ENCODE data around the gene SMYD3.

Gene SMYD3

DNA sequence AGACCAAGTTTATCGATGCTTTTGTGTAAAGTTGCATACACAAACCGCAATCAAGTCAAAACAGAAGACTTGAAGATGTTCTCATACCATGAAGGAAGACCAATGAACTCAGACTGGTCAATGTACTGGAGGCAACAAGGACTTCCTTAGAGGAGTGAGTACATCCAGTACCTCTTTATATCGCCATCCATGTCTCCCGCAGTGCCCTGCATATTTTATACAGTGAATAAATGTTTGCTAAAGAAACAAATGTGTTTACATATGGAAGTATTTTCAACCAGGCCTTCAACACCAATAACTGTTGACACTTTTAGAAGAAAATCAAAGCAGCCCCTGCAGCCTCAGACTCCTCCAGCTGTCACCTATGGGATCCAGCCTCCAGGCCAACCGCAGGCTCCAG, 125.6 kb downstream of the SMYD3 start:
- DNase-seq (ENCODE audit: low read depth in 1 of 2, low spot score in 1 of 2) = no peak
- Histone ChIP-seq H3K4me3 (replicated peaks; ENCODE audit: insufficient read depth, low read length) (no peak overlapping the region), H3K27me3 (ENCODE audit: insufficient read depth, poor library complexity, severe bottlenecking) (no peaks in the 10 kb centered on the region), H3K27ac (replicated peaks) (no peak overlapping the region)
- TF ChIP-seq POLR2AphosphoS5 (IDR thresholded peaks at IDR 0.05; ENCODE audit: low read depth) = no peak
- TF ChIP-seq, protein P1, sequence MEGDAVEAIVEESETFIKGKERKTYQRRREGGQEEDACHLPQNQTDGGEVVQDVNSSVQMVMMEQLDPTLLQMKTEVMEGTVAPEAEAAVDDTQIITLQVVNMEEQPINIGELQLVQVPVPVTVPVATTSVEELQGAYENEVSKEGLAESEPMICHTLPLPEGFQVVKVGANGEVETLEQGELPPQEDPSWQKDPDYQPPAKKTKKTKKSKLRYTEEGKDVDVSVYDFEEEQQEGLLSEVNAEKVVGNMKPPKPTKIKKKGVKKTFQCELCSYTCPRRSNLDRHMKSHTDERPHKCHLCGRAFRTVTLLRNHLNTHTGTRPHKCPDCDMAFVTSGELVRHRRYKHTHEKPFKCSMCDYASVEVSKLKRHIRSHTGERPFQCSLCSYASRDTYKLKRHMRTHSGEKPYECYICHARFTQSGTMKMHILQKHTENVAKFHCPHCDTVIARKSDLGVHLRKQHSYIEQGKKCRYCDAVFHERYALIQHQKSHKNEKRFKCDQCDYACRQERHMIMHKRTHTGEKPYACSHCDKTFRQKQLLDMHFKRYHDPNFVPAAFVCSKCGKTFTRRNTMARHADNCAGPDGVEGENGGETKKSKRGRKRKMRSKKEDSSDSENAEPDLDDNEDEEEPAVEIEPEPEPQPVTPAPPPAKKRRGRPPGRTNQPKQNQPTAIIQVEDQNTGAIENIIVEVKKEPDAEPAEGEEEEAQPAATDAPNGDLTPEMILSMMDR (IDR thresholded peaks at IDR 0.05; ENCODE audit: insufficient read depth, low read length) = no peak
- TF ChIP-seq SPI1 (IDR thresholded peaks at IDR 0.05; ENCODE audit: borderline replicate concordance, low read depth) = no peak

DNA sequence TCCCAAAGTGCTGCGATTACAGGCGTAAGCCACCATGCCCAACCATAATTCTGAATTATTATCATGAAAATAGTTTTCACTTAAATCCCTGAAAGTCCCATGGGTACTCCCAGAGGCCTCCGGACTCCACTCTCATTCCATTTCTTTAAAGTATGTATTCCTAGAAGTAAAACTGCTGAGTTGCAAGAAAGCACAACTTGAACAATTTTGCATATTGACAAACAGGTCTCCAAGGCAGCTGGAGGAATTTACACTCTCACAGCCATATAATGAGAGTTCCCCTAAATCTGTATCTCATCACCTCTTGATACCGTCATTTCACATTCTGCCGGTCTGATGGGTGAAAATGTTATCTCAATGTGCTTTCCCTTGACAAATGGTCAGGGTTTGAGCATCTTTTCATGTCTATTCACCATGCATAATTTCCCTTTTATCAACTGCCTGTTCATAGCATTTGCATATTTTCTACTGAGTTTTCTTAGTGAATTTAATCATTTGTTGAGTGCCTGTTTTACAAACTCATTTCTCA, 129.4 kb downstream of the SMYD3 start:
- no peak overlapping the region for H3K27ac ChIP-seq (replicated peaks)
- no peak for DNase-seq (ENCODE audit: low read depth in 1 of 2, low spot score in 1 of 2)
- no peaks in the 10 kb centered on the region for H3K27me3 ChIP-seq (ENCODE audit: insufficient read depth, poor library complexity, severe bottlenecking)
- TF ChIP-seq, protein P1 (IDR thresholded peaks at IDR 0.05; ENCODE audit: insufficient read depth, low read length) = no peak
- no peak for TF ChIP-seq SPI1 (IDR thresholded peaks at IDR 0.05; ENCODE audit: borderline replicate concordance, low read depth)
- no peak for TF ChIP-seq GABPA (IDR thresholded peaks at IDR 0.05; ENCODE audit: low read depth)
- TF ChIP-seq, protein P2, sequence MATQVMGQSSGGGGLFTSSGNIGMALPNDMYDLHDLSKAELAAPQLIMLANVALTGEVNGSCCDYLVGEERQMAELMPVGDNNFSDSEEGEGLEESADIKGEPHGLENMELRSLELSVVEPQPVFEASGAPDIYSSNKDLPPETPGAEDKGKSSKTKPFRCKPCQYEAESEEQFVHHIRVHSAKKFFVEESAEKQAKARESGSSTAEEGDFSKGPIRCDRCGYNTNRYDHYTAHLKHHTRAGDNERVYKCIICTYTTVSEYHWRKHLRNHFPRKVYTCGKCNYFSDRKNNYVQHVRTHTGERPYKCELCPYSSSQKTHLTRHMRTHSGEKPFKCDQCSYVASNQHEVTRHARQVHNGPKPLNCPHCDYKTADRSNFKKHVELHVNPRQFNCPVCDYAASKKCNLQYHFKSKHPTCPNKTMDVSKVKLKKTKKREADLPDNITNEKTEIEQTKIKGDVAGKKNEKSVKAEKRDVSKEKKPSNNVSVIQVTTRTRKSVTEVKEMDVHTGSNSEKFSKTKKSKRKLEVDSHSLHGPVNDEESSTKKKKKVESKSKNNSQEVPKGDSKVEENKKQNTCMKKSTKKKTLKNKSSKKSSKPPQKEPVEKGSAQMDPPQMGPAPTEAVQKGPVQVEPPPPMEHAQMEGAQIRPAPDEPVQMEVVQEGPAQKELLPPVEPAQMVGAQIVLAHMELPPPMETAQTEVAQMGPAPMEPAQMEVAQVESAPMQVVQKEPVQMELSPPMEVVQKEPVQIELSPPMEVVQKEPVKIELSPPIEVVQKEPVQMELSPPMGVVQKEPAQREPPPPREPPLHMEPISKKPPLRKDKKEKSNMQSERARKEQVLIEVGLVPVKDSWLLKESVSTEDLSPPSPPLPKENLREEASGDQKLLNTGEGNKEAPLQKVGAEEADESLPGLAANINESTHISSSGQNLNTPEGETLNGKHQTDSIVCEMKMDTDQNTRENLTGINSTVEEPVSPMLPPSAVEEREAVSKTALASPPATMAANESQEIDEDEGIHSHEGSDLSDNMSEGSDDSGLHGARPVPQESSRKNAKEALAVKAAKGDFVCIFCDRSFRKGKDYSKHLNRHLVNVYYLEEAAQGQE (IDR thresholded peaks at IDR 0.05; ENCODE audit: insufficient replicate concordance, low read depth) = no peak
- TF ChIP-seq POLR2AphosphoS5 (IDR thresholded peaks at IDR 0.05; ENCODE audit: low read depth) = no peak
- H3K4me3 ChIP-seq (replicated peaks; ENCODE audit: insufficient read depth, low read length) = no peak overlapping the region

DNA sequence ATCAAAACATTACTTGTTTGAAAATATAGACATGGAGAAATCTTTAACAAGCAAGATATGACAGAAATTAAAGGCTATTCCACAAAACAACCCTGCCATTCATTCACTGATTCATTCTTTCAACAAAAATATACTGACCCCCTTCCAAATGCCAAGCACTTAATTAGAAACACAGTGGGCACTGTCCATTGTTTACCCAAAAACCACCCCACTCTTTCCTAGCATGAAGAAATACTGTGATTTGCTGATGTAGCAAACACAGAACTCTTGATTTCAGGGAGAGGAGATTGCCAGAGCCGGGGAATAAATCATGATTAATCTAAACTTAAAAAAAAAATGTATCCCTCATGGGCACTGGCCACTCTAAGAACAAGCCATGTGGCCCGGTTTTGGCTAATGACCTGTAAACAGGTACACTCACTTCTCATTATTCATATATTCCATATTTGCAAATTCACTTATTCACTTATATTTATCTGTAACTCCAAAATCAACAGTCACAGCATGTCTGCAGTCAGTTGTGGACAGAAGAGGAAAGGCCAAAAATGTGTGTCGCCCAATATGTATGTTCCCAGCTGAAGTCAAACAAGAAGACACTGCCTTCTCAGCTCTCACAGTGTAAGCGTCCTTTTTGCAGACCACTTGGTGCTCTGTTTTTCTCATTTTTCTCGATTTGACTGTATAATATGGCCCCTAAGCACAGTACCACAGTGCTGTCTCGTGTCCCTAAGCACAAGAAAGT, 133.1 kb downstream of the SMYD3 start:
- no peaks in the 10 kb centered on the region for H3K27me3 ChIP-seq (ENCODE audit: insufficient read depth, poor library complexity, severe bottlenecking)
- no peak overlapping the region for H3K27ac ChIP-seq (replicated peaks)
- TF ChIP-seq GABPA (IDR thresholded peaks at IDR 0.05; ENCODE audit: low read depth) (no peak), SPI1 (IDR thresholded peaks at IDR 0.05; ENCODE audit: borderline replicate concordance, low read depth) (no peak), POLR2AphosphoS5 (IDR thresholded peaks at IDR 0.05; ENCODE audit: low read depth) (no peak)
- TF ChIP-seq, protein P2 (IDR thresholded peaks at IDR 0.05; ENCODE audit: insufficient replicate concordance, low read depth) = no peak
- TF ChIP-seq, protein P1 (IDR thresholded peaks at IDR 0.05; ENCODE audit: insufficient read depth, low read length) = no peak
- no peak overlapping the region for H3K4me3 ChIP-seq (replicated peaks; ENCODE audit: insufficient read depth, low read length)
- no peak for DNase-seq (ENCODE audit: low read depth in 1 of 2, low spot score in 1 of 2)
